Activated CD4-positive, alpha-beta memory T cell treated with anti-CD3 and anti-CD28 coated beads for 36 hours (primary cell): ENCODE measurements around the gene ASB13. TPM values are rescaled to one million over a fixed set of nuclear protein-coding genes. Genes with fewer than 3 reads are reported as not detected.
A peak's percentile ranks its signal among the peaks of the same experiment; 100 is the strongest.

Experiments used
- CTCF ChIA-PET: fragments of 350-600 bp; sonication (Branson Sonifier 250); formaldehyde crosslinking; loops from one replicate; lab custom pipeline; 2021; ENCODE audit warnings: antibody characterized with exemption, inconsistent platforms; lab: Charles Lee
- POLR2A ChIA-PET: fragments of 350-600 bp; sonication (Branson Sonifier 250); formaldehyde crosslinking; loops from one replicate; lab custom pipeline; 2021; ENCODE audit warnings: antibody characterized with exemption; lab: Charles Lee
- DNase-seq: peaks from one replicate; pipeline ENCODE4 v3.0.0-alpha.2; 2020
- H3K27ac Mint-ChIP-seq: one replicate; pipeline ENCODE4 v1.8.0; 2021; ENCODE audit warnings: mixed read lengths
- H3K27me3 Mint-ChIP-seq: one replicate; pipeline ENCODE4 v1.8.0; 2021; ENCODE audit warnings: mixed read lengths
- H3K36me3 Mint-ChIP-seq: one replicate; pipeline ENCODE4 v1.8.0; 2021; ENCODE audit warnings: mixed read lengths
- H3K4me1 Mint-ChIP-seq: one replicate; pipeline ENCODE4 v1.8.0; 2021; ENCODE audit warnings: low read depth, mixed read lengths
- H3K4me3 Mint-ChIP-seq: one replicate; pipeline ENCODE4 v1.8.0; 2021; ENCODE audit warnings: mild to moderate bottlenecking, mixed read lengths
- H3K9me3 Mint-ChIP-seq: one replicate; pipeline ENCODE4 v1.8.0; 2021; ENCODE audit warnings: mixed read lengths
- intact Hi-C: fragments of 100-400 bp; cut with micrococcal nuclease; formaldehyde crosslinking; loops from one replicate; pipeline ENCODE4 v1.15.1; 2023
- total RNA-seq, 2 experiments: library from RNA; stranded (reverse); gene quantifications; one replicate each; pipeline ENCODE4 v1.2.3, GENCODE V29; 2021

The ASB13 gene
- total RNA-seq, 2 experiments from 2014 or later = 12.1 to 12.5 TPM

GRCh38 chr10:5643346-5644067 lies 22.9 kb downstream of the ASB13 start:
- Mint-ChIP-seq H3K4me1 (no peaks in the 10 kb centered on the region), H3K36me3 (peaks cover 16% of the 10 kb centered on the region), H3K27me3 (no peaks in the 10 kb centered on the region), H3K4me3 (no peak overlapping the region), H3K27ac (no peak overlapping the region), H3K9me3 (no peaks in the 10 kb centered on the region)
- no peak for DNase-seq
- intact Hi-C loops = no loop called here
- CTCF ChIA-PET = interaction anchor here (1.0 to 3.0 kb wide), 2 partner anchors 13 to 15 kb away, joined by 3 to 11 read pairs; no protein-coding TSS in a partner anchor
- POLR2A ChIA-PET = no interaction called here

- Mint-ChIP-seq H3K27me3 (no peaks in the 10 kb centered on the region), H3K27ac (no peak overlapping the region), H3K4me3 (no peak overlapping the region), H3K36me3 (peaks cover 13% of the 10 kb centered on the region), H3K4me1 (no peaks in the 10 kb centered on the region), H3K9me3 (no peaks in the 10 kb centered on the region)
- POLR2A ChIA-PET = no interaction called here
- DNase-seq = no peak
- intact Hi-C loops = no loop called here
- CTCF ChIA-PET = interaction anchor here (1.1 to 3.0 kb wide), 2 partner anchors 13 to 217 kb away, joined by 3 to 11 read pairs; no protein-coding TSS in a partner anchor
Measured at GRCh38 chr10:5641501-5641900, 24.9 kb downstream of the ASB13 start.

GRCh38 chr10:5640501-5640900 lies 25.9 kb downstream of the ASB13 start:
- ChIA-PET CTCF (interaction anchor here (0.6 to 0.7 kb wide), 2 partner anchors 19 to 208 kb away, joined by 3 read pairs; no protein-coding TSS in a partner anchor), POLR2A (no interaction called here)
- no peaks in the 10 kb centered on the region for H3K27me3 Mint-ChIP-seq
- H3K4me1 Mint-ChIP-seq = no peaks in the 10 kb centered on the region
- H3K9me3 Mint-ChIP-seq = no peaks in the 10 kb centered on the region
- no peak overlapping the region for H3K27ac Mint-ChIP-seq
- intact Hi-C loops = no loop called here
- H3K4me3 Mint-ChIP-seq = no peak overlapping the region
- peaks cover 13% of the 10 kb centered on the region for H3K36me3 Mint-ChIP-seq
- no peak for DNase-seq

- intact Hi-C loops = no loop called here
- no peaks in the 10 kb centered on the region for H3K4me1 Mint-ChIP-seq
- no peak overlapping the region for H3K4me3 Mint-ChIP-seq
- peaks cover 13% of the 10 kb centered on the region for H3K36me3 Mint-ChIP-seq
- H3K27me3 Mint-ChIP-seq = no peaks in the 10 kb centered on the region
- ChIA-PET CTCF (no interaction called here), POLR2A (no interaction called here)
- H3K9me3 Mint-ChIP-seq = no peaks in the 10 kb centered on the region
- no peak overlapping the region for H3K27ac Mint-ChIP-seq
- no peak for DNase-seq
Measured at GRCh38 chr10:5640036-5640435, 26.4 kb downstream of the ASB13 start.

- no peaks in the 10 kb centered on the region for H3K4me1 Mint-ChIP-seq
- POLR2A ChIA-PET = no interaction called here
- no peak overlapping the region for H3K4me3 Mint-ChIP-seq
- H3K36me3 Mint-ChIP-seq = peaks cover 13% of the 10 kb centered on the region
- H3K27me3 Mint-ChIP-seq = no peaks in the 10 kb centered on the region
- intact Hi-C loops = no loop called here
- DNase-seq = no peak
- no peaks in the 10 kb centered on the region for H3K9me3 Mint-ChIP-seq
- no peak overlapping the region for H3K27ac Mint-ChIP-seq
- CTCF ChIA-PET = no interaction called here
Measured at GRCh38 chr10:5639066-5639465, 27.3 kb downstream of the ASB13 start.

- Mint-ChIP-seq H3K4me3 (no peak overlapping the region), H3K9me3 (no peaks in the 10 kb centered on the region), H3K27me3 (no peaks in the 10 kb centered on the region), H3K27ac (no peak overlapping the region), H3K36me3 (peaks cover 10% of the 10 kb centered on the region), H3K4me1 (no peaks in the 10 kb centered on the region)
- ChIA-PET POLR2A (no interaction called here), CTCF (no interaction called here)
- intact Hi-C loops = no loop called here
- no peak for DNase-seq
Measured at GRCh38 chr10:5638494-5638893, 27.9 kb downstream of the ASB13 start.

GRCh38 chr10:5634918-5635317 lies 31.5 kb downstream of the ASB13 start:
- intact Hi-C loops = no loop called here
- H3K9me3 Mint-ChIP-seq = no peaks in the 10 kb centered on the region
- no peak overlapping the region for H3K27ac Mint-ChIP-seq
- peaks cover 4% of the 10 kb centered on the region for H3K4me1 Mint-ChIP-seq
- ChIA-PET CTCF (no interaction called here), POLR2A (no interaction called here)
- H3K36me3 Mint-ChIP-seq = peaks cover 4% of the 10 kb centered on the region
- no peak for DNase-seq
- no peaks in the 10 kb centered on the region for H3K27me3 Mint-ChIP-seq
- no peak overlapping the region for H3K4me3 Mint-ChIP-seq

GRCh38 chr10:5633166-5633749 lies 33.1 kb downstream of the ASB13 start:
- Mint-ChIP-seq H3K9me3 (no peaks in the 10 kb centered on the region), H3K27ac (no peak overlapping the region), H3K4me3 (no peak overlapping the region), H3K27me3 (peaks cover 3% of the 10 kb centered on the region), H3K4me1 (peaks cover 21% of the 10 kb centered on the region), H3K36me3 (no peaks in the 10 kb centered on the region)
- CTCF ChIA-PET = interaction anchor here (2.9 kb wide), 1 partner anchor 11 kb away, joined by 14 read pairs; no protein-coding TSS in a partner anchor
- intact Hi-C loops = no loop called here
- POLR2A ChIA-PET = no interaction called here
- DNase-seq = no peak

GRCh38 chr10:5632446-5632845 lies 33.9 kb downstream of the ASB13 start:
- intact Hi-C loops = no loop called here
- no peak for DNase-seq
- Mint-ChIP-seq H3K4me3 (no peak overlapping the region), H3K27ac (no peak overlapping the region), H3K27me3 (peaks cover 3% of the 10 kb centered on the region), H3K4me1 (peaks cover 24% of the 10 kb centered on the region), H3K9me3 (no peaks in the 10 kb centered on the region), H3K36me3 (no peaks in the 10 kb centered on the region)
- POLR2A ChIA-PET = no interaction called here
- CTCF ChIA-PET = interaction anchor here (2.9 kb wide), 1 partner anchor 10 kb away, joined by 14 read pairs; no protein-coding TSS in a partner anchor

GRCh38 chr10:5631936-5632335 lies 34.5 kb downstream of the ASB13 start:
- CTCF ChIA-PET = interaction anchor here (1.4 to 2.9 kb wide), 2 partner anchors 9 to 184 kb away, joined by 5 to 14 read pairs; no protein-coding TSS in a partner anchor
- POLR2A ChIA-PET = no interaction called here
- peaks cover 3% of the 10 kb centered on the region for H3K27me3 Mint-ChIP-seq
- H3K27ac Mint-ChIP-seq = no peak overlapping the region
- intact Hi-C loops = no loop called here
- H3K36me3 Mint-ChIP-seq = no peaks in the 10 kb centered on the region
- peaks cover 24% of the 10 kb centered on the region for H3K4me1 Mint-ChIP-seq
- H3K9me3 Mint-ChIP-seq = no peaks in the 10 kb centered on the region
- no peak for DNase-seq
- no peak overlapping the region for H3K4me3 Mint-ChIP-seq

- peaks cover 3% of the 10 kb centered on the region for H3K27me3 Mint-ChIP-seq
- intact Hi-C loops = no loop called here
- no peaks in the 10 kb centered on the region for H3K36me3 Mint-ChIP-seq
- H3K9me3 Mint-ChIP-seq = no peaks in the 10 kb centered on the region
- no peak overlapping the region for H3K27ac Mint-ChIP-seq
- H3K4me1 Mint-ChIP-seq = peaks cover 31% of the 10 kb centered on the region
- POLR2A ChIA-PET = interaction anchor here (1.2 kb wide), 1 partner anchor 182 kb away, joined by 3 read pairs; no protein-coding TSS in a partner anchor
- no peak overlapping the region for H3K4me3 Mint-ChIP-seq
- CTCF ChIA-PET = interaction anchor here (0.5 to 3.9 kb wide), 35 partner anchors 12 to 815 kb away, joined by 3 to 35 read pairs (median 4); partner anchors contain the start of gene TASOR2
- DNase-seq = no peak
Measured at GRCh38 chr10:5630112-5630436, 36.3 kb downstream of the ASB13 start.

GRCh38 chr10:5629303-5630111 lies 36.9 kb downstream of the ASB13 start:
- Mint-ChIP-seq H3K4me1 (peaks cover 31% of the 10 kb centered on the region), H3K27ac (peak overlapping the region; percentile 69), H3K36me3 (no peaks in the 10 kb centered on the region), H3K9me3 (no peaks in the 10 kb centered on the region), H3K27me3 (peaks cover 3% of the 10 kb centered on the region), H3K4me3 (peak overlapping the region; percentile 14)
- DNase-seq = peak; percentile 91
- POLR2A ChIA-PET = interaction anchor here (1.2 kb wide), 1 partner anchor 182 kb away, joined by 3 read pairs; no protein-coding TSS in a partner anchor
- intact Hi-C loops = loop anchor here (1.0 to 10.0 kb wide), 6 partner anchors 37 to 335 kb away; partner anchors contain the start of gene ASB13
- CTCF ChIA-PET = interaction anchor here (0.5 to 3.9 kb wide), 49 partner anchors 13 to 815 kb away, joined by 3 to 35 read pairs (median 4); partner anchors contain the start of genes GDI2 and TASOR2
